HL-60 (cell line): ENCODE results near the gene ANKRD60.

Source experiments
- DNase-seq, 2 experiments: peaks; one replicate each; pipeline ENCODE4 v3.0.0-alpha.2; 2010 to 2020; ENCODE audit warnings: low read depth in 1 of 2, low spot score in 1 of 2
- H3K27ac ChIP-seq: fragments of 250-450 bp; sonication (Bioruptor Pico); replicated peaks from 2 replicates; pipeline ENCODE4 v1.5.1; 2020; ENCODE audit warnings: mild to moderate bottlenecking, moderate library complexity
- H3K27me3 ChIP-seq: fragments of 250-450 bp; sonication (Bioruptor Pico); 2 replicates; pipeline ENCODE4 v1.5.1; 2021; ENCODE audit warnings: mild to moderate bottlenecking, moderate library complexity; ENCODE audit not compliant: insufficient read depth, poor library complexity, severe bottlenecking
- H3K4me3 ChIP-seq: replicated peaks from 2 replicates; pipeline ENCODE4 v1.5.1; 2011; ENCODE audit warnings: mild to moderate bottlenecking, control low read depth, low read length; ENCODE audit not compliant: insufficient read depth
- CTCF ChIP-seq: IDR thresholded peaks from one replicate; pipeline ENCODE4 v1.5.1; 2011; ENCODE audit warnings: low read length, control low read depth, inconsistent platforms; ENCODE audit not compliant: insufficient read depth
- GABPA ChIP-seq: IDR thresholded peaks from 2 replicates; pipeline ENCODE4 v1.6.1; 2012; ENCODE audit warnings: low read depth
- POLR2AphosphoS5 ChIP-seq: IDR thresholded peaks from 2 replicates; pipeline ENCODE4 v1.6.1; 2012; ENCODE audit warnings: low read depth
- REST ChIP-seq: IDR thresholded peaks from 2 replicates; pipeline ENCODE4 v1.6.1; 2012; ENCODE audit warnings: low read depth; ENCODE audit not compliant: insufficient replicate concordance
- SPI1 ChIP-seq: IDR thresholded peaks from 2 replicates; pipeline ENCODE4 v1.6.1; 2012; ENCODE audit warnings: low read depth, mild to moderate bottlenecking, borderline replicate concordance
- long read RNA-seq: library from polyadenylated mRNA; unstranded; transcript quantifications from one replicate; pipeline ENCODE4 v2.0.0, GENCODE V29; 2020

The ANKRD60 gene
- long read RNA-seq: 0 reads

GRCh38 chr20:58228484-58229197 is at the start of gene ANKRD60:
ANKRD60 (minus strand) TSS chr20:58228653; CDS start chr20:58228653, 0 bp downstream.
- no peak for DNase-seq
- Histone ChIP-seq H3K27me3 (peaks cover 49% of the 10 kb centered on the region), H3K27ac (no peak within 1 kb of the TSS), H3K4me3 (no peak within 1 kb of the TSS)
- no peak for TF ChIP-seq REST

GRCh38 chr20:58277578-58278472 is 49.4 kb upstream of the ANKRD60 start:
- TF ChIP-seq REST (no peak), POLR2AphosphoS5 (no peak), GABPA (no peak), CTCF (no peak), SPI1 (no peak)
- DNase-seq: no peak
- Histone ChIP-seq H3K4me3 (no peak overlapping the region), H3K27me3 (no peaks in the 10 kb centered on the region), H3K27ac (no peak overlapping the region)

GRCh38 chr20:58277107-58277506 is 48.7 kb upstream of the ANKRD60 start:
- H3K27me3 ChIP-seq: no peaks in the 10 kb centered on the region
- no peak for DNase-seq
- no peak overlapping the region for H3K4me3 ChIP-seq
- TF ChIP-seq REST (no peak), SPI1 (no peak), CTCF (no peak), POLR2AphosphoS5 (no peak), GABPA (no peak)
- no peak overlapping the region for H3K27ac ChIP-seq
